Adrenal gland (tissue), 5 donors: ENCODE measurements around the gene AKR1C1.

Source experiments
- POLR2A ChIP-seq, 2 donors: fragments of 450-650 bp; IDR thresholded peaks; one replicate each; pipeline ENCODE4 v1.6.1; 2017; ENCODE audit warnings: antibody characterized with exemption in 2 of 2, mild to moderate bottlenecking in 2 of 2, moderate library complexity in 1 of 2
- TF ChIP-seq, protein P1 (sequence below), 6 experiments: fragments of 450-650 bp in 4 of 6; fragments of 200-600 bp in 2 of 6; sonication (generic) in 1 of 6; IDR thresholded peaks; 1 replicate in 5 of 6; 2 replicates in 1 of 6; pipeline versions ENCODE4 v1.5.1 to v1.8.0; 2016 to 2021; ENCODE audit warnings: antibody characterized with exemption in 6 of 6, mild to moderate bottlenecking in 2 of 6, moderate library complexity in 1 of 6
- donor health status: DM: no; HTN: no; CAD: no.

DNA sequence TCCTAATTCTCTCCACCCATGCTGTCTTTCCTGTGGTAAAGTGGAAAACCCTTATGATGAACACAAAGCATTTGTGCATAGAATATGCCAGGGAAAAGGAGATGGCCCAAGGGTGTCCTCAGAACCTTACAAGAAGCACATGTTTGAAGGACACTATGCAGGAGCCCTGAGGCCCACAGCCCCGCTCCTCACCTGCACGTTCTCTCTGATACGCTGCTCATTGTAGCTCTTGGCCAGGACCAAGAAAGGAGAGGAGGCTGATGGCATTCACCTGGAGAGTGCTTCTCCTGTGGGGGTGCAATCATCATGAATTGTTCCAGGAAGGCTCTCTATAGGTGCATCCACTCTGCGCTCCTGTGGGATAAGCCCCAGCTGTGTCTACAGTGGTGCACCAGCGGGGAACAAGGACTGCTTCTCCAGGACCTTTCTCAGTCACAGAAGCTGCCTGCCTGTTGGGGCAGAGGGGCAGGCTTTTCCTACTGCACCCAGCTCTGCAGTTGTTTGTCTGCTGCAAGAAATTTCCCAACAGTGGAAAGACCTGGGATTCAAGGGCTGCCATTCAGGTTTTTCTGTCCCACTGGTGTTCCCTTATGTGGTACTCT is 20.5 kb downstream of the AKR1C1 start:
- no peak for TF ChIP-seq POLR2A (IDR thresholded peaks at IDR 0.05)
- TF ChIP-seq, protein P1, sequence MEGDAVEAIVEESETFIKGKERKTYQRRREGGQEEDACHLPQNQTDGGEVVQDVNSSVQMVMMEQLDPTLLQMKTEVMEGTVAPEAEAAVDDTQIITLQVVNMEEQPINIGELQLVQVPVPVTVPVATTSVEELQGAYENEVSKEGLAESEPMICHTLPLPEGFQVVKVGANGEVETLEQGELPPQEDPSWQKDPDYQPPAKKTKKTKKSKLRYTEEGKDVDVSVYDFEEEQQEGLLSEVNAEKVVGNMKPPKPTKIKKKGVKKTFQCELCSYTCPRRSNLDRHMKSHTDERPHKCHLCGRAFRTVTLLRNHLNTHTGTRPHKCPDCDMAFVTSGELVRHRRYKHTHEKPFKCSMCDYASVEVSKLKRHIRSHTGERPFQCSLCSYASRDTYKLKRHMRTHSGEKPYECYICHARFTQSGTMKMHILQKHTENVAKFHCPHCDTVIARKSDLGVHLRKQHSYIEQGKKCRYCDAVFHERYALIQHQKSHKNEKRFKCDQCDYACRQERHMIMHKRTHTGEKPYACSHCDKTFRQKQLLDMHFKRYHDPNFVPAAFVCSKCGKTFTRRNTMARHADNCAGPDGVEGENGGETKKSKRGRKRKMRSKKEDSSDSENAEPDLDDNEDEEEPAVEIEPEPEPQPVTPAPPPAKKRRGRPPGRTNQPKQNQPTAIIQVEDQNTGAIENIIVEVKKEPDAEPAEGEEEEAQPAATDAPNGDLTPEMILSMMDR (IDR thresholded peaks at IDR 0.05), result no peak
